ENCODE results near the gene GJB1. TPM values are rescaled to one million over a fixed set of nuclear protein-coding genes. Genes with fewer than 3 reads are reported as not detected.

The GJB1 gene
- total and polyA plus RNA-seq, 2 experiments from 2014 or later = 0.14 TPM; not detected in 1

DNA sequence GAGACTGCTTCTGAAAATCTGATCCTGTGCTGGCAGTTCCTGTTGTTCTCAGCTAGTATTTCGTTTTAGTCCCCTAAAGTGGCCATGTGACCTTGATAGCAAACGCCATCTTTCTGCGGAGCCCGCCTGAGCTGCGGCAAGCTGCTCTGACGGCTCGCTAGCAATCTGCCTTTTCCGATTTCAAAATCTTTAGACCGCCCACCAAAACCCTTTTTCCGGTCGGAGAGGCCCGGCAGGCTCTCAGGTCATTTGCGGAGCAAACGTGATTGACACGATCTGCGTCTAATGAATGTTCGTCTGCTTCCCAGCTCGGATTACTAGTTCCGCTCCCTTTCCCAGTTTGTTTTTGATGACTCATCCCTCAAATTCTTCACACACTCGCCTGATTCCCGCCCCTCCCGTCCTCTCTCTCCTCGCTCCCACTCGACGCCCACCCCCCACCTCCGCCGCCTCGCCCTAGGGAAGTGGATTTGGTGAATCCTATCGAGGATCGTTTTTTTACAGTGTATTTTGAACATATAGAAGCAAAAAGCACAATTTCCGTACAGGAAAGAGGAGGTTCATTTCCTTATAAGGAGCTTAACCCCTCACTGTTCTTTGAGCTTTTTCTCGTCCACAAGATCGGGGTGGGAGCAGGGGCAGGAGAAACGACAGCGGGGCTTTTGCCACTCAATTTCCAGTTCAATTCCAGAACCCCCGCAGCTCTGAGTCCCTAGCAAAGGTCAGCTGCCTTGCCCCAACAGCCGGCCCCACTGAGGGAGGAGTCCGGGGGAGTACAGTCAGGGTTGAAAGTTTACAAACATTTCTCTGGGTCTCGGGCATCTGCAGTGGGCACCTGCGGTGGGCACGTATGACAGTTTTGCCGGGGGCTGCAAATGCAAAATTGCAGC is 40.9 kb upstream of the GJB1 start (continued):
- TF ChIP-seq ZNF462 (CRISPR knock-in tag; IDR thresholded peaks at IDR 0.05) = no peak
- no peak for TF ChIP-seq NANOG (IDR thresholded peaks at IDR 0.05; ENCODE audit: borderline replicate concordance)
- TF ChIP-seq, protein P1, sequence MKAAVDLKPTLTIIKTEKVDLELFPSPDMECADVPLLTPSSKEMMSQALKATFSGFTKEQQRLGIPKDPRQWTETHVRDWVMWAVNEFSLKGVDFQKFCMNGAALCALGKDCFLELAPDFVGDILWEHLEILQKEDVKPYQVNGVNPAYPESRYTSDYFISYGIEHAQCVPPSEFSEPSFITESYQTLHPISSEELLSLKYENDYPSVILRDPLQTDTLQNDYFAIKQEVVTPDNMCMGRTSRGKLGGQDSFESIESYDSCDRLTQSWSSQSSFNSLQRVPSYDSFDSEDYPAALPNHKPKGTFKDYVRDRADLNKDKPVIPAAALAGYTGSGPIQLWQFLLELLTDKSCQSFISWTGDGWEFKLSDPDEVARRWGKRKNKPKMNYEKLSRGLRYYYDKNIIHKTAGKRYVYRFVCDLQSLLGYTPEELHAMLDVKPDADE (IDR thresholded peaks at IDR 0.05) = 0 out of 2 replicates have a peak, but pooled peaks have one; percentile 42
- TF ChIP-seq STAT1 (IDR thresholded peaks at IDR 0.05; ENCODE audit: unreplicated experiment) = no peak
- peak; percentile 62 for TF ChIP-seq POLR2AphosphoS5 (IDR thresholded peaks at IDR 0.05; ENCODE audit: low read depth)
- TF ChIP-seq JUNB (IDR thresholded peaks at IDR 0.05; ENCODE audit: unreplicated experiment) = no peak

DNA sequence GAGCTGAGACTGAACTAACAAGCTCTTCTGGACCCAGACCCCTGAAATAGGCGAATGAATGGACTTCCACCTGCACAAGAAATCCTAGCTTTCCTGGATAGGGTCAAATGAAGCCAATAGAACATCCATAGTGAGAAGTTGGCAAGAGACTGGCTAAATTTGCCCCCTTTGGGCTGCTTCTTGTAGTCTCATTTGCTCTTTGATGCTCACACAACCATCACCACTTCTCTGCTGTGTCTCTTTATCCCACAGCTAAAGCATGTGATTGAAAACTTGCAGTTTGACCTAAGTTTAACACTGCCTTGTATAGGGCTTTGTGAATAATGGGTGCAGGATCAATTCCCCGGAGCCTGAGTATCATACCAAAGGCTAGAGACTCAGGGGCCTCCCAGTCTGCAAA is 40.2 kb upstream of the GJB1 start:
- Mint-ChIP-seq H3K36me3 (ENCODE audit: low read depth) (no peaks in the 10 kb centered on the region), H3K27ac (peak overlapping the region; percentile 99), H3K9me3 (no peaks in the 10 kb centered on the region), H3K4me1 (peaks cover 25% of the 10 kb centered on the region), H3K4me3 (peak overlapping the region; percentile 79), H3K27me3 (ENCODE audit: insufficient read depth, low read depth, poor library complexity) (no peaks in the 10 kb centered on the region)
- Histone ChIP-seq H2AFZ (no peak overlapping the region), H3K27me3 (ENCODE audit: insufficient read depth) (no peaks in the 10 kb centered on the region), H3K4me2 (peak overlapping the region; percentile 61), H3K4me3 (peak overlapping the region; percentile 34), H3K4me1 (ENCODE audit: insufficient read depth) (no peaks in the 10 kb centered on the region; the same call in 1 of the 2 replicates), H3F3A (replicated peaks; ENCODE audit: low read depth) (no peaks in the 10 kb centered on the region), H4K20me1 (replicated peaks; ENCODE audit: insufficient read depth) (no peaks in the 10 kb centered on the region), H3K27ac (ENCODE audit: low read depth) (peak overlapping the region; percentile 94), H3K79me2 (replicated peaks; ENCODE audit: insufficient read depth) (no peaks in the 10 kb centered on the region), H3K36me3 (ENCODE audit: insufficient read depth) (no peaks in the 10 kb centered on the region), H3K9me2 (ENCODE audit: insufficient read depth) (no peaks in the 10 kb centered on the region)
- no peak for ATAC-seq
- DNase-seq (ENCODE audit: low spot score) = peak; percentile 3
- TF ChIP-seq POLR2AphosphoS5 (IDR thresholded peaks at IDR 0.05; ENCODE audit: low read depth) (no peak), REST (IDR thresholded peaks at IDR 0.05; ENCODE audit: unreplicated experiment) (no peak), ZNF114 (CRISPR knock-in tag; IDR thresholded peaks at IDR 0.05) (no peak), EZH2phosphoT487 (IDR thresholded peaks at IDR 0.05; ENCODE audit: unreplicated experiment) (no peak), STAT1 (IDR thresholded peaks at IDR 0.05; ENCODE audit: unreplicated experiment) (no peak)
